Panc1 (cell line): Measurements from ENCODE around the gene EHMT2.

ENCODE experiments used
- CTCF ChIP-seq: fragments of 450-650 bp; IDR thresholded peaks from 2 replicates; pipeline ENCODE4 v1.5.1; 2017; ENCODE audit warnings: mild to moderate bottlenecking
- POLR2AphosphoS5 ChIP-seq: IDR thresholded peaks from 2 replicates; pipeline ENCODE4 v1.6.1; 2012; ENCODE audit warnings: mild to moderate bottlenecking, low read depth, low read length, moderate library complexity

GRCh38 chr6:31871046-31871659 is 26.3 kb downstream of the EHMT2 start:
- TF ChIP-seq CTCF, result no peak
- TF ChIP-seq POLR2AphosphoS5, result no peak
